GM06990 (cell line): ENCODE results near the gene TRAFD1.
A peak's percentile ranks its signal among the peaks of the same experiment; 100 is the strongest.

Experiments used
- DNase-seq: peaks from one replicate; pipeline ENCODE4 v3.0.0-alpha.2; 2011; ENCODE audit not compliant: insufficient read length; ENCODE audit errors: extremely low read depth
- H3K27me3 ChIP-seq: replicated peaks from 2 replicates; pipeline ENCODE4 v1.6.0; 2011; ENCODE audit warnings: low read length; ENCODE audit not compliant: control insufficient read depth, insufficient read depth
- H3K36me3 ChIP-seq: 2 replicates; pipeline ENCODE4 v1.5.1; 2011; ENCODE audit warnings: low read length; ENCODE audit not compliant: control insufficient read depth, insufficient read depth
- H3K4me3 ChIP-seq: replicated peaks from 2 replicates; pipeline ENCODE4 v1.5.1; 2011; ENCODE audit warnings: low read depth, mild to moderate bottlenecking, control low read depth, low read length
- TF ChIP-seq, protein P1 (sequence below): IDR thresholded peaks from 2 replicates; pipeline ENCODE4 v1.5.1; 2011; ENCODE audit warnings: low read length, control low read depth, mild to moderate bottlenecking, inconsistent platforms; ENCODE audit not compliant: insufficient read depth, poor library complexity, severe bottlenecking

TRAFD1 gene

DNA sequence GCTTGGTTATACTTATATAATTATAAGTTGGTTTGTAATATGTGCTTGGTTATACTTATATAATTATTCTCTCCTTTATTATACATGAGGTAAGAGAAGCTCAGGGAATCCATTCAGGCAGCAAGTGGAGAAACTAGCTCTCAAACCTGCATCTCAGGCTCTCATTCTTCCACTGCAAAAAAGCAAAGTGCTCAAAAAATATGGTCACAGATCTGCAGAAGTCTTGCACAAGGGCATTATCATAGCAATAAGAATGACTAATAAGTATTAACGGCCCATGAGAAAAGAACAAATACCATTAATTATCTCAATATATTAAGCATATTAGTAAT lies 476 bp upstream of the TRAFD1 start:
- Histone ChIP-seq H3K36me3 (no peaks in the 10 kb centered on the region), H3K27me3 (no peaks in the 10 kb centered on the region), H3K4me3 (no peak overlapping the region)
- DNase-seq = no peak
- TF ChIP-seq, protein P1, sequence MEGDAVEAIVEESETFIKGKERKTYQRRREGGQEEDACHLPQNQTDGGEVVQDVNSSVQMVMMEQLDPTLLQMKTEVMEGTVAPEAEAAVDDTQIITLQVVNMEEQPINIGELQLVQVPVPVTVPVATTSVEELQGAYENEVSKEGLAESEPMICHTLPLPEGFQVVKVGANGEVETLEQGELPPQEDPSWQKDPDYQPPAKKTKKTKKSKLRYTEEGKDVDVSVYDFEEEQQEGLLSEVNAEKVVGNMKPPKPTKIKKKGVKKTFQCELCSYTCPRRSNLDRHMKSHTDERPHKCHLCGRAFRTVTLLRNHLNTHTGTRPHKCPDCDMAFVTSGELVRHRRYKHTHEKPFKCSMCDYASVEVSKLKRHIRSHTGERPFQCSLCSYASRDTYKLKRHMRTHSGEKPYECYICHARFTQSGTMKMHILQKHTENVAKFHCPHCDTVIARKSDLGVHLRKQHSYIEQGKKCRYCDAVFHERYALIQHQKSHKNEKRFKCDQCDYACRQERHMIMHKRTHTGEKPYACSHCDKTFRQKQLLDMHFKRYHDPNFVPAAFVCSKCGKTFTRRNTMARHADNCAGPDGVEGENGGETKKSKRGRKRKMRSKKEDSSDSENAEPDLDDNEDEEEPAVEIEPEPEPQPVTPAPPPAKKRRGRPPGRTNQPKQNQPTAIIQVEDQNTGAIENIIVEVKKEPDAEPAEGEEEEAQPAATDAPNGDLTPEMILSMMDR = no peak

GRCh38 chr12:112126000-112126438 lies 659 bp downstream of the TRAFD1 start:
- H3K27me3 ChIP-seq = no peaks in the 10 kb centered on the region
- TF ChIP-seq, protein P1 = no peak
- peak; percentile 28 for DNase-seq
- no peaks in the 10 kb centered on the region for H3K36me3 ChIP-seq
- H3K4me3 ChIP-seq = peak overlapping the region; percentile 92

GRCh38 chr12:112126911-112127310 lies 1.6 kb downstream of the TRAFD1 start:
- peak overlapping the region; percentile 92 for H3K4me3 ChIP-seq
- TF ChIP-seq, protein P1 = no peak
- H3K36me3 ChIP-seq = no peaks in the 10 kb centered on the region
- DNase-seq = no peak
- H3K27me3 ChIP-seq = no peaks in the 10 kb centered on the region

- Histone ChIP-seq H3K36me3 (peaks cover 4% of the 10 kb centered on the region), H3K27me3 (no peaks in the 10 kb centered on the region), H3K4me3 (peak overlapping the region; percentile 45)
- peak; percentile 52 for DNase-seq
- TF ChIP-seq, protein P1 = no peak
Observed at GRCh38 chr12:112130441-112130998, 5.2 kb downstream of the TRAFD1 start.

DNA sequence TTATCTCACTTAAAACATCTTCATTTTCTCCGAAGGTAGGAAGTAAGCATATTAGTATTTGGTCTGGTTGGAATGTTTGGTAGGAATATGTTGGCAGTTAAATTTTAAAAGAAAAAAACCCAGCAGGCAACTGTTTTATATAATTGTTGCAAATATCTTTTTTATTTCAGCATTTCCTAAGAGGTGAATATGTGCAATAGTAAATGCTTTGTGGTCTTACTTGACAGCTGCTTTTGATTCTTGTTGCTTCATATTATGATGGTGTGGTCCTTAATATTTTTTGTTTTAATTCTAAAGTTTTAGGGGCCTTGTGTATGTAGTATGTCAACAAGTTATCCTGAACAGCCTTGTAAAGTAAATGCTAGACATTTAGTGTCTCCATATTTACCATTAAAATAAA lies 6.3 kb downstream of the TRAFD1 start:
- TF ChIP-seq, protein P1 = no peak
- H3K36me3 ChIP-seq = peaks cover 4% of the 10 kb centered on the region
- no peaks in the 10 kb centered on the region for H3K27me3 ChIP-seq
- no peak overlapping the region for H3K4me3 ChIP-seq
- DNase-seq = no peak

- Histone ChIP-seq H3K36me3 (peaks cover 8% of the 10 kb centered on the region), H3K4me3 (no peak overlapping the region), H3K27me3 (no peaks in the 10 kb centered on the region)
- no peak for DNase-seq
- TF ChIP-seq, protein P1 = no peak
Observed at GRCh38 chr12:112133418-112133817, 8.1 kb downstream of the TRAFD1 start.
